HEK293T (cell line): Measurements from ENCODE around the gene TXNL4B.

ENCODE experiments used
- CTCF ChIA-PET: fragments of 350-600 bp; formaldehyde crosslinking; extraction: SDS; loops from one replicate; lab custom pipeline; 2021; ENCODE audit warnings: antibody characterized with exemption, inconsistent platforms; lab: Yijun Ruan, JAX
- POLR2A ChIA-PET: fragments of 350-600 bp; formaldehyde crosslinking; extraction: SDS; loops from one replicate; lab custom pipeline; 2020; ENCODE audit warnings: antibody characterized with exemption, inconsistent platforms; lab: Yijun Ruan, JAX
- DNase-seq: peaks from one replicate; pipeline ENCODE4 v3.0.0; 2012; ENCODE audit warnings: mixed read lengths; ENCODE audit errors: extremely low spot score
- ARNT ChIP-seq: fragments of 450-650 bp; IDR thresholded peaks from 2 replicates; pipeline ENCODE4 v1.6.1; 2017; ENCODE audit warnings: mild to moderate bottlenecking
- BHLHE40 ChIP-seq: fragments of 450-650 bp; IDR thresholded peaks from 2 replicates; pipeline ENCODE4 v1.6.1; 2016; ENCODE audit warnings: mild to moderate bottlenecking, moderate library complexity, borderline replicate concordance
- CTBP1 ChIP-seq: fragments of 450-650 bp; IDR thresholded peaks from 2 replicates; pipeline ENCODE4 v1.6.1; 2016; ENCODE audit warnings: borderline replicate concordance
- ELF4 ChIP-seq: fragments of 450-650 bp; IDR thresholded peaks from 2 replicates; pipeline ENCODE4 v1.6.1; 2017; ENCODE audit warnings: antibody characterized with exemption
- FOXA1 ChIP-seq: fragments of 450-650 bp; IDR thresholded peaks from 2 replicates; pipeline ENCODE4 v1.6.1; 2016; ENCODE audit warnings: mild to moderate bottlenecking
- FOXK2 ChIP-seq: fragments of 450-650 bp; IDR thresholded peaks from 2 replicates; pipeline ENCODE4 v1.6.1; 2016; ENCODE audit warnings: mild to moderate bottlenecking
- FOXM1 ChIP-seq: fragments of 450-650 bp; IDR thresholded peaks from 2 replicates; pipeline ENCODE4 v1.6.1; 2017; ENCODE audit warnings: mild to moderate bottlenecking, borderline replicate concordance
- HDGF ChIP-seq: fragments of 450-650 bp; IDR thresholded peaks from 2 replicates; pipeline ENCODE4 v1.6.1; 2017; ENCODE audit warnings: antibody characterized with exemption, borderline replicate concordance
- L3MBTL2 ChIP-seq: fragments of 450-650 bp; conservative IDR thresholded peaks from 2 replicates; pipeline ENCODE4 v1.6.1; 2016; ENCODE audit warnings: mild to moderate bottlenecking
- LEF1 ChIP-seq: fragments of 450-650 bp; IDR thresholded peaks from 2 replicates; pipeline ENCODE4 v1.6.1; 2017; ENCODE audit warnings: mild to moderate bottlenecking, borderline replicate concordance
- NFRKB ChIP-seq: fragments of 450-650 bp; IDR thresholded peaks from 2 replicates; pipeline ENCODE4 v1.6.1; 2016; ENCODE audit warnings: mild to moderate bottlenecking, moderate library complexity
- PKNOX1 ChIP-seq: fragments of 450-650 bp; IDR thresholded peaks from 2 replicates; pipeline ENCODE4 v1.6.1; 2016
- SP1 ChIP-seq: fragments of 450-650 bp; IDR thresholded peaks from 2 replicates; pipeline ENCODE4 v1.6.1; 2017
- SUZ12 ChIP-seq: fragments of 450-650 bp; IDR thresholded peaks from 2 replicates; pipeline ENCODE4 v1.6.1; 2016; ENCODE audit warnings: mild to moderate bottlenecking
- TARDBP ChIP-seq: fragments of 450-650 bp; IDR thresholded peaks from 2 replicates; pipeline ENCODE4 v1.6.1; 2016
- ZNF384 ChIP-seq: fragments of 450-650 bp; IDR thresholded peaks from 2 replicates; pipeline ENCODE4 v1.6.1; 2016

Gene TXNL4B

GRCh38 chr16:72132726-72133125, 39.3 kb upstream of the TXNL4B start:
- ChIA-PET CTCF (no interaction called here), POLR2A (no interaction called here)
- TF ChIP-seq FOXM1 = no peak
- no peak for TF ChIP-seq LEF1
- TF ChIP-seq CTBP1 = no peak
- TF ChIP-seq HDGF = no peak
- TF ChIP-seq PKNOX1 = no peak
- no peak for TF ChIP-seq FOXK2
- TF ChIP-seq ARNT = no peak
- TF ChIP-seq SUZ12 = no peak
- no peak for TF ChIP-seq NFRKB
- TF ChIP-seq ZNF384 = no peak
- no peak for TF ChIP-seq ELF4
- no peak for TF ChIP-seq FOXA1
- TF ChIP-seq BHLHE40 = no peak
- no peak for DNase-seq

- TF ChIP-seq HDGF (no peak), LEF1 (no peak), SP1 (no peak), L3MBTL2 (no peak), FOXA1 (no peak), CTBP1 (no peak), ARNT (no peak), PKNOX1 (no peak), ZNF384 (no peak), BHLHE40 (no peak), FOXK2 (no peak), ELF4 (no peak), NFRKB (no peak), SUZ12 (no peak), FOXM1 (no peak), TARDBP (no peak)
- DNase-seq = no peak
- POLR2A ChIA-PET = no interaction called here
- CTCF ChIA-PET = interaction anchor here (0.6 kb wide), 1 partner anchor 353 kb away, joined by 3 read pairs; no protein-coding TSS in a partner anchor
Measured at GRCh38 chr16:72131036-72131435, 37.6 kb upstream of the TXNL4B start.

- DNase-seq = no peak
- ChIA-PET CTCF (interaction anchor here (0.6 kb wide), 2 partner anchors 15 to 354 kb away, joined by 3 to 4 read pairs; no protein-coding TSS in a partner anchor), POLR2A (no interaction called here)
- TF ChIP-seq FOXM1 (no peak), BHLHE40 (no peak), ZNF384 (no peak), FOXK2 (no peak)
Measured at GRCh38 chr16:72129976-72130656, 36.7 kb upstream of the TXNL4B start.

- POLR2A ChIA-PET = interaction anchor here (0.6 to 1.3 kb wide), 2 partner anchors 35 to 1087 kb away, joined by 3 to 4 read pairs; partner anchors contain the start of genes DHX38 and TXNL4B
- CTCF ChIA-PET = no interaction called here
Measured at GRCh38 chr16:72128701-72129100, 35.3 kb upstream of the TXNL4B start.

GRCh38 chr16:72126429-72126765, 33.0 kb upstream of the TXNL4B start:
- TF ChIP-seq ZNF384 = no peak
- CTCF ChIA-PET = no interaction called here
- DNase-seq = no peak
- POLR2A ChIA-PET = no interaction called here

More at GRCh38 chr16:72128701-72129100, 35.3 kb upstream of the TXNL4B start:
- TF ChIP-seq ELF4 = no peak
- no peak for TF ChIP-seq PKNOX1
- no peak for TF ChIP-seq FOXK2
- no peak for TF ChIP-seq ZNF384
- TF ChIP-seq HDGF = no peak
- TF ChIP-seq TARDBP = no peak
- no peak for TF ChIP-seq L3MBTL2
- no peak for TF ChIP-seq BHLHE40
- no peak for TF ChIP-seq FOXM1
- no peak for TF ChIP-seq ARNT
- no peak for TF ChIP-seq NFRKB
- no peak for TF ChIP-seq SP1
- no peak for TF ChIP-seq SUZ12
- DNase-seq = no peak

GRCh38 chr16:72125635-72126428, 32.4 kb upstream of the TXNL4B start:
- DNase-seq = no peak
- CTCF ChIA-PET = interaction anchor here (1.4 to 1.9 kb wide), 2 partner anchors 24 to 341 kb away, joined by 3 to 12 read pairs; no protein-coding TSS in a partner anchor
- POLR2A ChIA-PET = no interaction called here
- no peak for TF ChIP-seq BHLHE40
- TF ChIP-seq L3MBTL2 = no peak
- no peak for TF ChIP-seq SP1
- no peak for TF ChIP-seq SUZ12
- TF ChIP-seq NFRKB = no peak
- no peak for TF ChIP-seq PKNOX1
- TF ChIP-seq FOXM1 = no peak
- TF ChIP-seq FOXK2 = no peak
- TF ChIP-seq ELF4 = no peak
- no peak for TF ChIP-seq HDGF
- no peak for TF ChIP-seq FOXA1
- TF ChIP-seq LEF1 = no peak
- no peak for TF ChIP-seq TARDBP
- no peak for TF ChIP-seq ARNT
- TF ChIP-seq CTBP1 = no peak
